ENCODE measurements around the gene DCAF10.

DNA sequence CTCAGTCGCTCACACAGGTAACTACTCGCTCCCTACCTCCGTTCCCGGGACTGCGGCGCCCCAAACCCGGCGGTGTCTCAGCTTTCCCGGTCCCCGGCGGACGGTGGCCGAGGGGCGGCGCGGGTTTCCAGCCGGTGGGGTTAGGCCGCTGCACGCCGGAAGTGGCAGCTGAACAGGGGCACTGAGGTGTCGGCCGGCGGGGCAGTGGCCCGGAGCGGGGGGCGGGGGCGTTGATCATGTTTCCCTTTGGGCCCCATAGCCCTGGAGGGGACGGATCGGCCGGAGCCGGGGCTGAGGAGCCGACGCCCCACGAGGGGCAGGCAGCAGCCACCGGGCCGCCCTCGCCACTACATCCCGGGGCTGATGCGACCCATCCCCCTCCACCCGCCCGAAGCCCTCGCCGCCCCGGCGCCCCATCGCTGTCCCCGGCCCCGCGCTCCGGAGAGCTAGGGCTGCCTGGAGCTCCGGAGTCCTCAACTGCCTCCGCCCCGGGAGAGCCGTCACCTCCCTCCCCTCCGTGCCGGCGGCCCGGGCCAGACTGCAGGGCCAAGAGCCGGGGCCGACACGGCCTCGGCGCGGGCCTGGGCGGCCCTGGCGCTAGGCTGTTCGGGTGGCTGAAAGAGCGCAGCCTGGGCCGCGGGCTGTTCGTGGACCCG lies at the start of gene DCAF10:
- TF ChIP-seq, protein P1, sequence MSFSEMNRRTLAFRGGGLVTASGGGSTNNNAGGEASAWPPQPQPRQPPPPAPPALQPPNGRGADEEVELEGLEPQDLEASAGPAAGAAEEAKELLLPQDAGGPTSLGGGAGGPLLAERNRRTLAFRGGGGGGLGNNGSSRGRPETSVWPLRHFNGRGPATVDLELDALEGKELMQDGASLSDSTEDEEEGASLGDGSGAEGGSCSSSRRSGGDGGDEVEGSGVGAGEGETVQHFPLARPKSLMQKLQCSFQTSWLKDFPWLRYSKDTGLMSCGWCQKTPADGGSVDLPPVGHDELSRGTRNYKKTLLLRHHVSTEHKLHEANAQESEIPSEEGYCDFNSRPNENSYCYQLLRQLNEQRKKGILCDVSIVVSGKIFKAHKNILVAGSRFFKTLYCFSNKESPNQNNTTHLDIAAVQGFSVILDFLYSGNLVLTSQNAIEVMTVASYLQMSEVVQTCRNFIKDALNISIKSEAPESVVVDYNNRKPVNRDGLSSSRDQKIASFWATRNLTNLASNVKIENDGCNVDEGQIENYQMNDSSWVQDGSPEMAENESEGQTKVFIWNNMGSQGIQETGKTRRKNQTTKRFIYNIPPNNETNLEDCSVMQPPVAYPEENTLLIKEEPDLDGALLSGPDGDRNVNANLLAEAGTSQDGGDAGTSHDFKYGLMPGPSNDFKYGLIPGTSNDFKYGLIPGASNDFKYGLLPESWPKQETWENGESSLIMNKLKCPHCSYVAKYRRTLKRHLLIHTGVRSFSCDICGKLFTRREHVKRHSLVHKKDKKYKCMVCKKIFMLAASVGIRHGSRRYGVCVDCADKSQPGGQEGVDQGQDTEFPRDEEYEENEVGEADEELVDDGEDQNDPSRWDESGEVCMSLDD (CRISPR knock-in tag; IDR thresholded peaks at IDR 0.05; ENCODE audit: borderline replicate concordance), result peak; percentile 79; the same call in 1 of the 2 replicates
- TF ChIP-seq ATF7 (IDR thresholded peaks at IDR 0.05) (no peak), ATF7 (CRISPR knock-in tag; IDR thresholded peaks at IDR 0.05) (peak; percentile 55; the same call in 1 of the 2 replicates), BCL6 (CRISPR knock-in tag; IDR thresholded peaks at IDR 0.05) (peak; percentile 77), ZFX (CRISPR knock-in tag; IDR thresholded peaks at IDR 0.05; ENCODE audit: low read depth) (peak; percentile 90), ZKSCAN5 (CRISPR knock-in tag; IDR thresholded peaks at IDR 0.05) (no peak), ZNF274 (CRISPR knock-in tag; IDR thresholded peaks at IDR 0.05) (no peak; the same call in 1 of the 2 replicates), CBX5 (CRISPR knock-in tag; IDR thresholded peaks at IDR 0.05; ENCODE audit: borderline replicate concordance) (peak; percentile 99), RAD21 (CRISPR knock-in tag; IDR thresholded peaks at IDR 0.05) (peak; percentile 62; the same call in 1 of the 2 replicates)
- TF ChIP-seq, protein P2, sequence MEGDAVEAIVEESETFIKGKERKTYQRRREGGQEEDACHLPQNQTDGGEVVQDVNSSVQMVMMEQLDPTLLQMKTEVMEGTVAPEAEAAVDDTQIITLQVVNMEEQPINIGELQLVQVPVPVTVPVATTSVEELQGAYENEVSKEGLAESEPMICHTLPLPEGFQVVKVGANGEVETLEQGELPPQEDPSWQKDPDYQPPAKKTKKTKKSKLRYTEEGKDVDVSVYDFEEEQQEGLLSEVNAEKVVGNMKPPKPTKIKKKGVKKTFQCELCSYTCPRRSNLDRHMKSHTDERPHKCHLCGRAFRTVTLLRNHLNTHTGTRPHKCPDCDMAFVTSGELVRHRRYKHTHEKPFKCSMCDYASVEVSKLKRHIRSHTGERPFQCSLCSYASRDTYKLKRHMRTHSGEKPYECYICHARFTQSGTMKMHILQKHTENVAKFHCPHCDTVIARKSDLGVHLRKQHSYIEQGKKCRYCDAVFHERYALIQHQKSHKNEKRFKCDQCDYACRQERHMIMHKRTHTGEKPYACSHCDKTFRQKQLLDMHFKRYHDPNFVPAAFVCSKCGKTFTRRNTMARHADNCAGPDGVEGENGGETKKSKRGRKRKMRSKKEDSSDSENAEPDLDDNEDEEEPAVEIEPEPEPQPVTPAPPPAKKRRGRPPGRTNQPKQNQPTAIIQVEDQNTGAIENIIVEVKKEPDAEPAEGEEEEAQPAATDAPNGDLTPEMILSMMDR (CRISPR knock-in tag; IDR thresholded peaks at IDR 0.05), result peak; percentile 55

All from HepG2 (cell line).